EL (cell line): ENCODE measurements around the gene PKHD1.

Source experiments
- DNase-seq: peaks from one replicate; pipeline ENCODE4 v3.0.0-alpha.2; 2016

Gene PKHD1

DNA sequence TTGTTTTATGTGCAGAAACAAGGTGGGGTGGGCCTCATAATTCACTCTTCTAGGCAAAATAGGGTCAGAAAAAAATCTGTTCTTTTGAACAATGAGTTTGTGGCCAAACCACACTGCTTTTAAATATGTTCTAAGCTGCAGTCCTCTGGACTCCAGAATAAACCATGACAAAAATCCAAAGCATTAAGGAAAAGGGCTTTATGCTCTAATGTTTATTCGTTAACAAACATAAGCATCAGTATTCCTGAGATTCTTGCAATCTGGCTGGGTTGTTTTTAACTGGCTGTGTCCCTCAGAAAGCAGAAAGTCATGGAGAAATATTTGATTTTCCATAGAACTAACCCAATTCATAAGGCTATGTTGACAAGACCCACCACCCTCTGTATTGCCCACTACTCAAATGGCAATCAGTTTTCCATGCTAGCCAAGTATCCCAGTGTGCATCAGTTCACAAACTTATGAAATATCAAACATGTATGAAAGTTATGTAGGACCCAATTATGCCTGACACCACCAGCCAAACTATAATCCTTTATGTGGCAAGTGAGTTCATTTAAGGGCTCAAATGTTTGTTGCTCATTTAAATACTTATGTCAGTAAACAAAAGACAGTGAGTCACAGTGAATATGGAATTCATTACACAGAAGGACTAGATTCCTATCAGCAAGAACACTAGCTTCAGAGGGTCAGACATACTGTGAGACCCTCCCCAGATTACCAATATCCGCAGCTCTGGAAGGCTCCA is 45.1 kb downstream of the PKHD1 start:
- DNase-seq = no peak

- DNase-seq = no peak
Observed at GRCh38 chr6:52041134-52041533, 46.3 kb downstream of the PKHD1 start.

DNA sequence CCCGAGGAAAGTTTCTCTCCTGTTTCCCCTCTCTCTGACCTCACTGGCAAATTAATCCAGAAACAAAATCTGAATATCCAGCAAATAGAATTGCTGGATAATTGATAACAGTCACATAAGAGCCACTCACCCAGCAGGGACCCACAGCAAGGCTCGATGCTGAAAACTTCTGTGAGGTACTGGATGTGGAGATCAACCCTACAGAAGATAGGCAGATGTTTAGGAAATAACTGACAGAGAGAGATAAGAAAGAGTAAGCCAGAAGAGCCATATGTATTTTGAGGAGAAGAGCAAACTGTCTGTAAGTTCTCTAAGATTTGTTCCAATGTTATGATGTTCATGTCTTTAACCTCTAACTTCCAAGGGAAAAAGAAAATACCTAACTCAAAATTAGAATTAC is 59.7 kb downstream of the PKHD1 start:
- DNase-seq = no peak

GRCh38 chr6:52024451-52025068 is 62.9 kb downstream of the PKHD1 start:
- no peak for DNase-seq

DNA sequence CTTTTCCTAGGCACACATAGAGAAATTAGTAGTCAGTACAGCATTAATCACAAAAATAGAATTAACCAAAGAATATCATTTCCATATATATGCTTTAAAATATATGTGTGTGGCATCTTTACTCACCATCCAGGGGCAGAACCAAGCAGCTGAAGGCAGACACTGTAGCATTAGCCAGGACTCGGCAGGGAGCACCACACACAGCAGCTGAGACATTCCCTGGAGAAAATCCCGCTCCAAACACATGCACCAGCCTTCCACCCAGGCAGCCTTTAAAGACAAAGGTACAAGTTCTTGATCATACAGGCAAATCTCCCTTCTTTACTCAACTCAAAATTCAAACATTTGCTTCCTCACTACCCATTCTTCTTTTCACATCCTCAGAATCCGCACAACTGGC is 64.7 kb downstream of the PKHD1 start:
- DNase-seq = no peak

DNA sequence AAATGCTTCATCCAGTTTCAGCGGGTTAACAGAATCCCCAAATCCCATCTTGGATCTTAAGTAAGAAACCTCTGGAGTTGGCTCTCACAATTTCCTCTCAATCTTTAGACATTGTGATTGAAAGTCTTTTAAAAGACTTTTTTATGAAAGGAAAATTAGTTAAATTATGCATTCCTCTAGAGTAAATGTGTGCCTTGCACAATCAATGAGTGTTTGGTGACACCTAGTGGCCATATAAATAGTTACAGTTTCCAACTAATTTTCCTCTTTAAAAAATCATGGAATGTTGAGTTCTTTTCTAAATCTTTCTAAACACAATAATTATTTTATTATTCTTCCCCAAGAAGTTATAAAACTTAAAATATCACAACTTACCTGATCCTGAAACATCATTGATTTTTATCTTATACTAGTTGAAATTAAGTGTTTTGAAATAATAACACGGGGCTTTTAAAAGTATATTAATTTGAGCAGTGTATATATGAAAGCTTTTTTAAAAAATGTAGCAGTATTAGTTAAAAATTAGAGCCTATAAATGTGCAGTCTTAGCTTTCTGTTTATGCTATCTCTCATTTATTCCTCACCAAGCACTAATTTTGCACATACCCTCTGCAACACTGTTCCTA is 66.4 kb downstream of the PKHD1 start:
- DNase-seq = peak; percentile 23

DNA sequence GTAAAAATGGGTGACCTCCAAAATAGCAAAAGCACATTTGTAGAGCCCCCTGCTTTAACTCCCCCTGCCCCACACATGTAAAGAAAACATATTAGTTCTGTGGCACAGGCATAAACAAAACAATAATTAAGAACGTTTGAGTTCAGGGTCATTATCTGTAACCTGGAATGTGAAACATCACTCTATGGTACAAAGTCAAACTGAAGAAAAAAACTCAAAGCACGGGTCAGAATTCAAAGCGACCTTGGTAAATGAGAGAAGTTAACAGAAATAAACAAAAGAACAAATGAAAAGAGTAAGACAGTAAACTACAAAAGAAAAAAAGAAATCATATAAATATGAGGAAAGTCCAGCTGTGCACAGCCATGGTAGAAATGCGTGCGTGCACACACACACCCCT is 67.5 kb downstream of the PKHD1 start:
- DNase-seq = no peak

DNA sequence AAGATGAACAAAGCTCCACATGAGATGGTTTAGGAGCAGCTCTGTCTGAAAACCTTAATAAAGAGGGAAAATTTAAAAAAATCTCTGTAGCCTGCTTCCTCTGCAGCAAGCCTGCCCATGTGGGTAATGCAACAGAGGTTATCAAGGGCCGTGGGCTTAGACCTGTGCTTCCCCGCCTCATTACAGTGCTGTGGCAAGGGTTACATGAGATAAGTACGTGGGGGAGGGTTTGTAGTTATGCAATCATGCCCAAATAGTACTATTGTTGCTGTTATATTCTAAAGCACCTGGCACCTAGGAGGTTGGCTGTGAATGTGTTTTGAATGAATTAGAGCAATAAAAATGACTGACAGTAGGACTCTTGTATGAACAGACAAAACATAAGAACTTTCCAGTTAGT is 68.3 kb downstream of the PKHD1 start:
- no peak for DNase-seq

DNA sequence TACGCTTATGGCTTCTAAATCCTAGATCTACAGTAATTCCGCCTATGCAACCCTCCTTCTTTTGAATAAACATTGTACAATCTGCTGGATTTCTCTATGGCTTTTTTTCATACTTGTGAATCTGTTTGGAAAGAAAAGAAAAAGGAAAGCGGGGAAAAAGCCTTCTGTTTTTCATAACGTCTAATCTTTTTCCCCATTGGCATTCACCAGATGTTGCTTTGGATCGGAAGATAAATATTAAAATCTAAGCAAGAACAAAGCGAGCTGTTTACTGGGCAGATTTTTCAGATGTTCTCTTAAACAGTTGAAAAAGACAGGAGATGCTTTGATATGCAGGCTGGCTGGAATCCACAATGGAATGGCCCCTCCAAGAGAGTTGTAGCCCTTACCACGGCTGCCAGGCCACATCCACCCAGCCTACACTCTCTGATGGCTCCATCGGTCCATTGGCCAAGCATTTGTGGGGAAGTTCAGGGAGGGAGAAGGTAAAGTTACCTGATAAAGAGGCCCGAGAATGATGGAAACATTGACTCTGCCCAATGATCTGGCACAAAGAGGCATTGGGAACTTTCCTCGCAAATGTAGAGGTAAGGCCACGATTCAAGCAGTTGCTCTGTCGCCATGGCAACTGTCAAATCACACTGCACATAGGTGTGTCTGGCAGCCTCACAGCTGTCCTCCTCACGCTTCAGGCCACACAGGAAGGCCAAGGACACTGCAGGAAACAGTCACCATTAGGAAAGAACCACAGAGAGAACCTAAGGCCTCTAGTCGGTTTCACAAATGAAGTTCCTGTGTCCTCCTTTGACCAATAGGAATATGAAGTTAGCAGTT is 70.3 kb downstream of the PKHD1 start:
- DNase-seq = no peak

DNA sequence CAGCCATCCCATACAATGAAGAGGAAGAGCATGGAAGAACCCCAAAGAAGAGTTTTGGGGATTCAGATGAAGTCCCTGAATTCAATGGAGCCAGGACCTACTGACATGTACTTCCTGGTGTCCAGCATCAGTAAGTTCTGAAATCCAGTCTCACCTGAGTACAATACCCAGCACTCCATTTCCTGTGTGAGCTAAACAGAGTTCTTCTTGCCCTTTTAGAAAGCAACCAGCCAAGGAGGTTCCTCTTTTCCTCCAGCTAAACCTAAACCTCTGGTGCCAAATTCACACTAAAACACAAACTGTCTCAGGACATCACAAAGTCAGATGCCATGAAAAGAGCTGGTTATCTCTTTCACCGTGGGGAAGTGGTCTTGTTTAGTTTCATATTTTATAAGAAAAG is 71.5 kb downstream of the PKHD1 start:
- DNase-seq = no peak

- DNase-seq = no peak
Observed at GRCh38 chr6:52014391-52014790, 73.0 kb downstream of the PKHD1 start.

- peak; percentile 10 for DNase-seq
Observed at GRCh38 chr6:52013035-52013434, 74.4 kb downstream of the PKHD1 start.

DNA sequence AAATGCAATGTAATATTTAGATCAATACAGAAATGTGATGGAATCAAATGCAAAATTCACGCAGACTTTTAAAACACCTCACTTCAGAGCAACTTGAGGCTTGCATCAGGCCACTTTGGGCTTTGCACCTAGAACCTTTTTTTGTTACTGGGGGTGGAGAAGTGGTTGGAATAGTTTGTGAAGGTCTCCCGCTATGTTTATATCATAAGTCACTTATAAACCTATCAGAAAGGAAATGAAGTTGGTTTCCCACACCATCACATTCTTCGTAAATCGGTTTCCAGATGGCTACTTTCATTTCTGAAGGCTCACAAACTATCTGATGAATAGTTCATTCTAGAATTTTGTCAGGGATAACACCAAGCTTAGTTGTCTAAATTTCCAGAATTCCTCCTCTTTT is 74.8 kb downstream of the PKHD1 start:
- no peak for DNase-seq

- DNase-seq = no peak
Observed at GRCh38 chr6:52010806-52011205, 76.6 kb downstream of the PKHD1 start.

DNA sequence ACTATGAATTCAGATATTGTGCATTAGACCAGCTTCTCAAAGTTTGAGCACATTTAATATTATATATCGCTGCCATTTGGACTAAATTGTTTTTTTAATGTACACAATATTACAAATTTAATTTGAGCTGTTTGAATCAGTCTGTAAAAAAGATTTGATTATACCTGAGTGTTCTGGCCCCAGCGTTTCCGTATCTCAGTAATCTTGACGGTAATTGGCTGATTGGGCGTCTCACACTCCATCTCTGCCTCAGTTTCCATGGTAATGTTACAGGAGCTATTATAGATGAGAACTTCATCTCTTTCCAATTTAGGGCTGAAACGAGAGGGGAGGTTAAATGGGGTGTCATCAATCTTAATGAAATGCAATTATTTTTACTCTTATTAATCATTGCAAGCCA is 77.3 kb downstream of the PKHD1 start:
- no peak for DNase-seq

- DNase-seq = no peak
Observed at GRCh38 chr6:52009466-52010140, 77.8 kb downstream of the PKHD1 start.

- DNase-seq = no peak
Observed at GRCh38 chr6:52000064-52000463, 87.3 kb downstream of the PKHD1 start.

DNA sequence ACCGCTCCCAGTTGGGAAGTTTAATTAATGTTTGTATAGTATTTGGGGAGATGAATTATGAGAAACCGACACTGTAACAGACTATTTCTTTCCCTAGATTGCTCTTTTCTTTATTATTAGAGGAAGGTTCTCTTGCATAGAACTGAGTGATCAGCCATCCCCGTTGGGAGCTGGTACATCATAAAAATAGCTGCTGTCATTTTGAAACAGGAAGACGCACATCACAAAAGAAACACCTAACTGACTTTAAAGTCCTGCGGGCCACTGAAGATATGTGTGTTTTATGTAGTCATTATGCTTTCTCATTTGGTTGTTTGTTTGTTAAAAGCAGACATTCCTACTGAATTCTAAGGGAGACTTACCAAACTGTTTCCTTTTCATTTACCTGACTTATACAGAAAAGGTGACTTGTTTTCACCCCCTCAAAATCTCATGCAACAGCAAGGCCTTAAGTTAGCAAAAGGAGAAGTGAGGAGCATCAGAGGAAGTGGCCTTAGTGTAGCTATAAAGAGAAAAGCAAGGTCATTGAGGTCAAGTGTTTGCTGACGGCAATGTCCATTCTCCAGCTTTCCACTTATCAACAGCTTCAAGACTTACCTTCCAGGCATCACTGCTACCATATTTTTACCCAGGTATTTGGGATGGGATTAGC is 91.0 kb downstream of the PKHD1 start:
- no peak for DNase-seq

- DNase-seq = no peak
Observed at GRCh38 chr6:51995214-51995755, 92.1 kb downstream of the PKHD1 start.

GRCh38 chr6:51992876-51993275 is 94.5 kb downstream of the PKHD1 start:
- no peak for DNase-seq

DNA sequence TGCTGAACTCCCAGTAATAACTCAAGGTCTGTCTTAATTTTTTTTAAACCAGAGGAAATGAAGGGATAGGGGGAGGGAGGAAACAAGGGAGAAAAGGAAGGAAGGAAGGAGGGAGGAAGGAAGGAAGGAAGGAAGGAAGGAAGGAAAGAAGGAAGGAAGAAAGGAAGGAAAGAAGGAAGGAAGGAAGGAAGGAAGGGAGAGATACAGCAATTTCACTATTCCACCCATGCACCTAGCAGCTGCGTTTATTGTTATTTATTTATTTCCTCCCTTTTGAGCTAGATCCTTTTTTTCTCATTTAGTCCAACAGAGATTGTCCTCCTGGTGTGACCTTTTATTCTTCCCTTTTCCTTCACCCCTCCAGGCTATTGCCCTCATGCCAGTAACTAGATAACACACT is 97.6 kb downstream of the PKHD1 start:
- DNase-seq = no peak

GRCh38 chr6:51986864-51987263 is 100.5 kb downstream of the PKHD1 start:
- no peak for DNase-seq
